GM23248 (cell line): ENCODE measurements around the gene MACF1.

Source experiments
- EZH2 ChIP-seq: fragments of 200-600 bp; sonication (generic); IDR thresholded peaks from 2 replicates; pipeline ENCODE4 v1.6.1; 2018; ENCODE audit warnings: antibody characterized with exemption, mild to moderate bottlenecking; ENCODE audit not compliant: insufficient read depth, poor library complexity, severe bottlenecking
- EZH2phosphoT487 ChIP-seq: fragments of 200-600 bp; sonication (generic); IDR thresholded peaks from 2 replicates; pipeline ENCODE4 v1.6.1; 2018; ENCODE audit warnings: antibody characterized with exemption, moderate library complexity, mild to moderate bottlenecking, low read depth; ENCODE audit not compliant: insufficient read depth

DNA sequence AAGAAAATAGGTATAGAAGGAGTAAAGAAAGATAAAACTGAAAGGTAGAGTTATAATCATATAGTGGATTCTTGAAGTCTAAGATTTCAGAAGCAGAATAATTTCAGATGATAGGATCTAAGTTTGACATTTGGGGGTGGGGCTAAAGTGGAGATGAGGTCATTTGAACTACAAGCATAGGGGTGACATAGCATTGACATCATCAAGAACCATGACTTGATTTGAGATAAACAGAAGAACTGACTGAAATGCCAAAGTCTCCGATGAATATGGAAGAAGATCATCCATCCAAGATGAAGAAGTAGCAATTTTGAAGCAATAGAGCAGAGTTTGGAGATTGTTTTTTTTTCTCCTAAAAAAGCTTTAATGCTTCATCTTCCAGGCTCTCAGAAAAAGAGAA, 122.3 kb downstream of the MACF1 start:
- TF ChIP-seq EZH2: no peak
- no peak for TF ChIP-seq EZH2phosphoT487
